HG03103 (cell line): ENCODE measurements around the gene AOPEP.
"Not testable (repeated sequence)": the region's sequence is repeated elsewhere in the genome, so short reads cannot be mapped to it uniquely, and the experiment has no call there.

Source experiments
- ATAC-seq: cut with Tn5 transposase; IDR thresholded peaks from one replicate; pipeline ENCODE4 v1.9.1; 2021; ENCODE audit warnings: low read depth; ENCODE audit not compliant: unreplicated experiment

Gene AOPEP

GRCh38 chr9:94927762-94928670 is 201.5 kb downstream of the AOPEP start:
- ATAC-seq = no peak

GRCh38 chr9:94928691-94929368 is 202.3 kb downstream of the AOPEP start:
- ATAC-seq = no peak

- ATAC-seq = no peak
Measured at GRCh38 chr9:94929369-94929756, 202.9 kb downstream of the AOPEP start.

GRCh38 chr9:94931036-94931633 is 204.6 kb downstream of the AOPEP start:
- no peak for ATAC-seq

- ATAC-seq = no peak
Measured at GRCh38 chr9:94931740-94932139, 205.2 kb downstream of the AOPEP start.

GRCh38 chr9:94932652-94933510 is 206.4 kb downstream of the AOPEP start:
- ATAC-seq = no peak

GRCh38 chr9:94933511-94933828 is 207.0 kb downstream of the AOPEP start:
- ATAC-seq = no peak

- ATAC-seq = no peak
Measured at GRCh38 chr9:94934816-94935328, 208.4 kb downstream of the AOPEP start.

- no peak for ATAC-seq
Measured at GRCh38 chr9:94935396-94935795, 208.9 kb downstream of the AOPEP start.

- no peak for ATAC-seq
Measured at GRCh38 chr9:94936419-94936818, 209.9 kb downstream of the AOPEP start.

- no peak for ATAC-seq
Measured at GRCh38 chr9:94937214-94937903, 210.9 kb downstream of the AOPEP start.

- ATAC-seq = no peak
Measured at GRCh38 chr9:94938384-94938783, 211.9 kb downstream of the AOPEP start.

GRCh38 chr9:94940296-94940695 is 213.8 kb downstream of the AOPEP start:
- not testable (repeated sequence) for ATAC-seq

- no peak for ATAC-seq
Measured at GRCh38 chr9:94941211-94941875, 214.8 kb downstream of the AOPEP start.

GRCh38 chr9:94944626-94945025 is 218.1 kb downstream of the AOPEP start:
- no peak for ATAC-seq

GRCh38 chr9:94945197-94946144 is 219.0 kb downstream of the AOPEP start:
- no peak for ATAC-seq

GRCh38 chr9:94946256-94946655 is 219.8 kb downstream of the AOPEP start:
- no peak for ATAC-seq

GRCh38 chr9:94948567-94949235 is 222.2 kb downstream of the AOPEP start:
- ATAC-seq = no peak
